ENCODE measurements around the gene SPINT1. TPM values are rescaled to one million over a fixed set of nuclear protein-coding genes. Genes with fewer than 3 reads are reported as not detected.

The SPINT1 gene
- total and polyA plus RNA-seq, 9 donors: 0.76 to 131 (median 5.2) TPM

- Histone ChIP-seq H3K4me1 (ENCODE audit: insufficient read depth) (peaks cover 3% of the 10 kb centered on the region), H3K9me3 (no peaks in the 10 kb centered on the region), H3K36me3 (no peaks in the 10 kb centered on the region), H3K27me3 (no peaks in the 10 kb centered on the region), H3K4me3 (peak overlapping the region; percentile 38), H3K27ac (peak overlapping the region; percentile 46 to 47)
- peak in 4 of 5 donors; percentile 54 to 69 (median 64) for DNase-seq
- intact Hi-C loops (cut with DNase I): loop anchor here in 3 of 4 donors (5.0 to 10.0 kb wide), 4 partner anchors 108 to 275 kb away; partner anchors contain the start of gene INO80 (in 1 of the 3)
- TF ChIP-seq POLR2A (IDR thresholded peaks at IDR 0.05) (no peak), EP300 (IDR thresholded peaks at IDR 0.05) (no peak)
- TF ChIP-seq, protein P1, sequence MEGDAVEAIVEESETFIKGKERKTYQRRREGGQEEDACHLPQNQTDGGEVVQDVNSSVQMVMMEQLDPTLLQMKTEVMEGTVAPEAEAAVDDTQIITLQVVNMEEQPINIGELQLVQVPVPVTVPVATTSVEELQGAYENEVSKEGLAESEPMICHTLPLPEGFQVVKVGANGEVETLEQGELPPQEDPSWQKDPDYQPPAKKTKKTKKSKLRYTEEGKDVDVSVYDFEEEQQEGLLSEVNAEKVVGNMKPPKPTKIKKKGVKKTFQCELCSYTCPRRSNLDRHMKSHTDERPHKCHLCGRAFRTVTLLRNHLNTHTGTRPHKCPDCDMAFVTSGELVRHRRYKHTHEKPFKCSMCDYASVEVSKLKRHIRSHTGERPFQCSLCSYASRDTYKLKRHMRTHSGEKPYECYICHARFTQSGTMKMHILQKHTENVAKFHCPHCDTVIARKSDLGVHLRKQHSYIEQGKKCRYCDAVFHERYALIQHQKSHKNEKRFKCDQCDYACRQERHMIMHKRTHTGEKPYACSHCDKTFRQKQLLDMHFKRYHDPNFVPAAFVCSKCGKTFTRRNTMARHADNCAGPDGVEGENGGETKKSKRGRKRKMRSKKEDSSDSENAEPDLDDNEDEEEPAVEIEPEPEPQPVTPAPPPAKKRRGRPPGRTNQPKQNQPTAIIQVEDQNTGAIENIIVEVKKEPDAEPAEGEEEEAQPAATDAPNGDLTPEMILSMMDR (IDR thresholded peaks at IDR 0.05): no peak
- WGBS, 3 donors: 21 to 28% (median 22%) methylated on average over 17 to 22 of the region's 22 CpGs
Measured at GRCh38 chr15:40906991-40907802, 63.3 kb downstream of the SPINT1 start.

Small RNA genes within 50 kb of the gene (small RNA-seq; reads per million reads assigned to genes)
- not detected for gene AC025166.1

Other genes with a start within 250 kb of the SPINT1 start
- gene KNL1, start 249.8 kb upstream of the SPINT1 start, total RNA-seq: 1 to 10 TPM in 2 of 7 donors, under 1 TPM in 5; 0.13 to 1.4 (median 0.48) TPM
- gene KNL1, start 249.8 kb upstream of the SPINT1 start, polyA plus RNA-seq: under 1 TPM; 0.15 to 0.77 TPM
- gene RAD51, start 148.9 kb upstream of the SPINT1 start, total RNA-seq: 1 to 10 TPM in 1 of 7 donors, under 1 TPM in 3, not detected in 3; 0.41 to 2.5 (median 0.52) TPM
- 1 to 10 TPM in 1 of 2 donors, under 1 TPM in 1; 0.85 to 1.8 TPM for gene RAD51, start 148.9 kb upstream of the SPINT1 start, polyA plus RNA-seq
- gene RMDN3, start 88.8 kb upstream of the SPINT1 start, total RNA-seq: 10 to 100 TPM; 19.2 to 35.6 (median 25.4) TPM
- gene RMDN3, start 88.8 kb upstream of the SPINT1 start, polyA plus RNA-seq: 10 to 100 TPM; 21.6 to 23.5 TPM
- gene GCHFR, start 80.0 kb upstream of the SPINT1 start, total RNA-seq: 10 to 100 TPM; 16.1 to 40.1 (median 20.8) TPM
- gene GCHFR, start 80.0 kb upstream of the SPINT1 start, polyA plus RNA-seq: 10 to 100 TPM in 1 of 2 donors, 1 to 10 TPM in 1; 2.8 to 26.1 TPM
- gene C15orf62, start 74.1 kb upstream of the SPINT1 start, total RNA-seq: 1 to 10 TPM in 1 of 7 donors, under 1 TPM in 6; 0.41 to 1.2 (median 0.69) TPM
- under 1 TPM; 0.33 to 0.52 TPM for gene C15orf62, start 74.1 kb upstream of the SPINT1 start, polyA plus RNA-seq
- 10 to 100 TPM; 15.9 to 31.0 (median 17.4) TPM for gene ZFYVE19, start 37.0 kb upstream of the SPINT1 start, total RNA-seq
- 10 to 100 TPM; 14.7 to 19.1 TPM for gene ZFYVE19, start 37.0 kb upstream of the SPINT1 start, polyA plus RNA-seq
- 10 to 100 TPM; 10.5 to 39.1 (median 31.7) TPM for gene DNAJC17, start 36.6 kb upstream of the SPINT1 start, total RNA-seq
- gene DNAJC17, start 36.6 kb upstream of the SPINT1 start, polyA plus RNA-seq: 10 to 100 TPM; 26.9 to 57.9 TPM
- under 1 TPM in 1 of 7 donors, not detected in 6; 0.95 TPM for gene PPP1R14D, start 15.3 kb upstream of the SPINT1 start, total RNA-seq
- gene PPP1R14D, start 15.3 kb upstream of the SPINT1 start, polyA plus RNA-seq: not detected
- gene RHOV, start 30.2 kb downstream of the SPINT1 start, total RNA-seq: 1 to 10 TPM in 1 of 7 donors, under 1 TPM in 3, not detected in 3; 0.22 to 3.4 (median 0.33) TPM
- gene RHOV, start 30.2 kb downstream of the SPINT1 start, polyA plus RNA-seq: under 1 TPM; 0.07 to 0.13 TPM
- 10 to 100 TPM; 12.3 to 26.3 (median 21.8) TPM for gene VPS18, start 50.4 kb downstream of the SPINT1 start, total RNA-seq
- 1 to 10 TPM; 8.0 to 8.2 TPM for gene VPS18, start 50.4 kb downstream of the SPINT1 start, polyA plus RNA-seq
- gene DLL4, start 85.3 kb downstream of the SPINT1 start, total RNA-seq: 10 to 100 TPM in 1 of 7 donors, 1 to 10 TPM in 6; 2.6 to 10.7 (median 7.9) TPM
- 10 to 100 TPM in 1 of 2 donors, 1 to 10 TPM in 1; 4.1 to 15.7 TPM for gene DLL4, start 85.3 kb downstream of the SPINT1 start, polyA plus RNA-seq
- gene CHAC1, start 109.4 kb downstream of the SPINT1 start, total RNA-seq: 100 to 1,000 TPM in 1 of 7 donors, 10 to 100 TPM in 2, 1 to 10 TPM in 2, under 1 TPM in 2; 0.50 to 146 (median 2.6) TPM
- gene CHAC1, start 109.4 kb downstream of the SPINT1 start, polyA plus RNA-seq: 1 to 10 TPM in 1 of 2 donors, under 1 TPM in 1; 0.18 to 1.0 TPM